DOHH2 (cell line): ENCODE measurements around the gene SERPINC1.

Experiments used
- CTCF ChIP-seq: fragments of 200-600 bp; sonication (generic); IDR thresholded peaks from one replicate; pipeline ENCODE4 v1.5.1; 2014; ENCODE audit warnings: antibody characterized with exemption, mild to moderate bottlenecking, low read depth, low read length; ENCODE audit not compliant: poor library complexity, severe bottlenecking
- EZH2phosphoT487 ChIP-seq: fragments of 200-600 bp; sonication (generic); IDR thresholded peaks from 2 replicates; pipeline ENCODE4 v1.6.1; 2017; ENCODE audit warnings: borderline replicate concordance, mild to moderate bottlenecking, antibody characterized with exemption, low read length, moderate library complexity, mixed read lengths

GRCh38 chr1:173937062-173937461, 19.9 kb upstream of the SERPINC1 start:
- TF ChIP-seq CTCF (no peak), EZH2phosphoT487 (no peak)
